ENCODE data around the gene TMUB1.

TMUB1 gene

DNA sequence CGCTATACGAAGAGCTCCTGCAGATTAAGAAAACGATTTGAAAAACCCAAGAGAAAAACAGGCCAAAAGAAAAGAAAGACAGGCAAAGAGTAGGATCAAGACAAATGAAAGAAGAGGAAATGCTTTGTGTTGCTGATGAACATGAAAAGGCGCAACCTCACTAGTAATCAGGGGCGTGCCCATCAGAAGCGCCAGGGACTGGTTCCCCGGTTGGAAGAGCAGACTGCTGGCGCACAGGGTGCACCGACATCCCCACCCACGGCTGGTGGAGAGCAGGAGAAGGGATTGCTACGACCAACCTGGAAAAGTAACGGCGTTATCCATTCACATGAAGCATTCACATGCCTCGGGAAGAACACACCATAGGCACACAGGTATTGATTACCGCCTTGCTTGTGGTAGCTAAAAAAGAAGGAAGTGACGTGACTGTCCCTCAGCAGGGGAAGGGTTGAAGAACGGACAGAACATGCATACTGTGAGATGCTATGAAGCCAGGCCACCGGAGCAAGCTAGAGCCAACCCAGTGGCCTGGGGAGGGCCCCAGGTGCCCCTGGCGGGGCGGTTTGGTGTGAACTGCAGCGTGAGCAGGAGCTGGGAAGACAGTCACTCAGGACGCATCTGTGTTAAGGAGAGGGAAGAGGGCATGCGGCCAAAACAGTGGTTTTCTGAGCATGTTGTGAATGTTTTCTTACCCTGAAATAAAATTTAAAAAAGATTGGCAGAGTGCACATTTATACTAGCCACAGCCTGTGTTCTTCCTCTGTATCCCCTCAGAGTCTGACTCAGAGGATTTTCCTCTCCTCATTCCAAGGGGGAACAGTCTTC, 21.3 kb upstream of the TMUB1 start:
- in situ Hi-C loops (cut with MboI; ENCODE audit: low sequenced_read_pairs) = no loop called here

DNA sequence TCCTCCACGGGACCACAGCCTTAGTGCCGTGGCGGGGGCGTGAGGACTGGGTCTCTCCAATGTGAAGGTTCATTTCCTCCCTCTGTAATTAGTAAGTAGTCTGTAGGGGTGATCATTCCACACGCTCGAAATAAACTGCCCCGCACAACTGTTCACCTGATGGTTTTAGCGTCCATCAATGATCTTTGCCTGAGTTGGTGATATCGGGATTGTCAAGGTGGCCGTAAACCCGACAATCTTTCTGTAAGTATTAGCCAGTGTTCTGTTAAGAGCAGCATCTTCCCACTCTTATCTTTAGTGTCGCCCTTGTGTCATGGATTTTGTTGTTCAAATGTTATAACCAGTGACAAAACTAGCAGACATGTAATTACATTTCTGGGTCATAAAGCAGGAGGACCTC, 20.7 kb upstream of the TMUB1 start:
- in situ Hi-C loops (cut with MboI; ENCODE audit: low sequenced_read_pairs) = no loop called here

DNA sequence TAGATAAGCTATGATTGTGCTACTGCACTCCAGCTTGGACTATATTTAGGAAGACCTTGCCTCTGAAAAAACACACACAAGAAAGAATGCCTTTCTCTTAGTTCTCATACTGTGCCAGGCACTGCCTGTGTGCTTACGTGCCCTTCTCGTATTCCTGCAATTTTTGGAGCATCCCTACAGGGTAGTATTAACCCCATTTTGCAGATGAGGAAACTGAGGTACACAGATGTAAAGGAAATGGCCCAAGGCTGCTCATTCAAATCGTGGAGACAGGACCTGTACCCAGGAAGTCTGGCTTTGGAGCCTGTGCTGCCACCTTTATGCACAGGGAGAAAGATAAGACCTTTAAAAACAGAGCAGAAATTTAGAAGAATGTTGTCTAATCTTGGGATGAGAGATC, 19.7 kb upstream of the TMUB1 start:
- in situ Hi-C loops (cut with MboI; ENCODE audit: low sequenced_read_pairs) = no loop called here

DNA sequence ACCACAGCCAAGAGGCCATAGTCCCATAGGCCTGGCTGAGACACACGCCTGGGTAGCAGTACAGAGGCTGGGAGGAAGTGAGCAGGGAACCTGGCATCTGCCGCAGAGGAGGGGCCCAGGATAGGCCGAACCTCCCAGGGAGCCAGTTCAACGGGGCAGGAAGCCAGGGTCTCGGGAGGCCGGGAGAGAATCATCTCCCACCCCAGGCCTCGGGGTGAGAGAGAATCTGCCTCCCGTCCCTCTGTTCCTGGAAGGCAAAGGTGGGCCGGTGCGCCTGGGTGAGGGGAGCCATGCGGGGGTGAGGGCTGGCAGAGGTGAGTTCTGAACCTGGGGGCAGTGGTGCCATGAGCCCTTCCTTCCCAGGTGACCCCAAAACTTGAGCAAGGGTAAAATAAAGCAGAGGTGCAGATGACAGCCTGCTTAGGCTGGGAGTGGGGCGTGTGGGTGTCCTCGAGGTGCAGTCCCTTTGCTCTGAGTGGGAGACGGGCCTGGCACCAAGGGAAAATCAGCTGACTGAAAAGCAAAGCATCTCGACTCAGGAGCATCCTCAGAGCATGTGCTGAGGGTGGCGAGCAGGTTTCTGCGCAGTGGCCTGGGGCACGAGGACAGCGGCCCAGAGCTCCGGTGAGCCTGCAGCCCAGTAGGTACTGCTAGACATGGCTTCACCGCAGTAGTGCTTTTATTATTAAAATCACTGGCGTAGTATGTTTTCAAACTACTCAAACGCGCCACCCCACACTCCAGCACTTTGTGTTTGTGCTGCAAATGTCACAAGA, 18.5 kb upstream of the TMUB1 start:
- in situ Hi-C loops (cut with MboI; ENCODE audit: low sequenced_read_pairs) = no loop called here

DNA sequence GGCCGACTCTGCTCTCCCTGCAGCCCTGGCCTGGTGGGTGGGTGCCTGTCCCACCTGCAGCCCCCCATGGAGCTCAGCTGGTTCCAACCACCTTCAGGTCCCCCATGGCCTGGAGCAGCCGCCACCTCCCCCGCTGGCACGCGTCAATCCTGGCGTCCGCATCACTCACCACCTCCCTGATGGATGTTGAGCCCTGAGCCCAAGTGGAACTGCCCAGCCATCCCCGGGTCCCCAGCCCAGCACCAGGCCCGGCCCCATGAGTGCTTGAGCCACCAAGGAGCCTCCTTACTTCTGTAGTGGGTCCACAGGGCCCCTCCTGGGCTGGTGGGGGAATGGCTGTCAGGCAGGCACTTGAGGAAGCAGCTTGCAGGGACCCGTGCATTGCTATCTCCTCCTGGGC, 17.6 kb upstream of the TMUB1 start:
- in situ Hi-C loops (cut with MboI; ENCODE audit: low sequenced_read_pairs) = no loop called here

DNA sequence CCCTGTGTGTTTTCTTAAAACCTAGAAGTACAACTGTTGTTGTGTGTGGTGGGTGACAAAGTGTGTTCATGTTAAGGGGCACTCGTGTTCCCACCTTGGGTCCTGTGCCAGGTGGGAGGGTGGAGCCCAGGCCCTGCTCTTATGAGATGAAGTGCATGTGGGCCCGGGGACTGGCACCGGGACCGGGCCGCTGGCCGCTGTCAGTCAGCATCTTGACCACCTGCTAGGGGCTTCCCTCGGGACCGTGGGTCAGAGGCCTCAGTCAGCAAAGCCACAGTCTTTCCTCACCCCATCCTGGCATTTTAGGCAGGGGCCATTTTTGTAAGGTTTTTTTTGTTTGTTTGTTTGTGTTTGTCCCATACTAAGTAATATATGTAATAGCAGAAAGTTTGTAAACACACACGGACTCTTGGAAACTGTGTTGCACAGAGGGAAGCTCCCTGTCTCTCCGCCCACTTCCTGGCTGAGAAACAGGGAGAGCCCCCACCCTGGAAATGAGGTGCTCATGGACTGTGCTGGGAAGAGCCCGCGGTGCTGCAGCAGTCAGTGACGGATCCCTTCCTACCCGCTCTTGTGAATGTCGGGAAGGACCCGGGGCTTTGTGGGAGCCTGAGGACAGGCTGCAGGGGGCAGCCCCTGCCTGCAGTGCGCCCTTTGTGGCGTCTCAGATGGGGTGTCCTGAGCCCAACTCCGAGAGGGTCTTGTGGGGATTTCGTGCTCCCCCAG, 16.4 kb upstream of the TMUB1 start:
- in situ Hi-C loops (cut with MboI; ENCODE audit: low sequenced_read_pairs) = no loop called here

DNA sequence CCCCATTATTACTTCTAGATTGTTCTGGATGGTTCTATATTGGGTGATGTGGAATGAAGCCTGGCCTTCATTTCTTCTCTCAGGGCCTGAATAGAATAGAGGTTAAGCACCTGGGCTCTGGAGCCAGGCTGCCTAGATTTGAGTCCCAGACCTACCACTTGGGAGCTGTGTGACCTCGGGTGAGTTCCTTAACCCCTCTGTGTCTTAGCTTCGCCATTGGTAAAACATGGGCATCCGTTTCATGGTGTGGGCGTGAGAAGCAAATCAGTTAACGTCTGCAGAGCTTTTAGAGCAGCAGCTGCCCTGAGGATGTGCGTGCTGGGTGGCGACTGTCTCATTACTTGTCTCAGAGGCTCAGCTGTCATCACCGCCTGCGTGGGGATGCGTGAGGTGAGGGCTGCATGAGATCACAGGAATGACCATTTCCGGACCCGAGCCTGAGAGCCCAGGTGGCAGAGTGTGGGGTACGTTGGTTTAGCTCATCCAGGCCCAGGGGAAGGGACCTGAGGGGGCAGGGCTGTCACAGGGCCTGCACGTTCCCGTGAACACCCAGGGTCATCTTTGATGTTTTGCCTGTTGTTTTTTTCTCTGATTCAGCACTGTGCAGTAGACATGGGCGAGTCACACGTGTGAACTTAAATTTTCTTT, 12.7 kb upstream of the TMUB1 start:
- in situ Hi-C loops (cut with MboI; ENCODE audit: low sequenced_read_pairs) = no loop called here

DNA sequence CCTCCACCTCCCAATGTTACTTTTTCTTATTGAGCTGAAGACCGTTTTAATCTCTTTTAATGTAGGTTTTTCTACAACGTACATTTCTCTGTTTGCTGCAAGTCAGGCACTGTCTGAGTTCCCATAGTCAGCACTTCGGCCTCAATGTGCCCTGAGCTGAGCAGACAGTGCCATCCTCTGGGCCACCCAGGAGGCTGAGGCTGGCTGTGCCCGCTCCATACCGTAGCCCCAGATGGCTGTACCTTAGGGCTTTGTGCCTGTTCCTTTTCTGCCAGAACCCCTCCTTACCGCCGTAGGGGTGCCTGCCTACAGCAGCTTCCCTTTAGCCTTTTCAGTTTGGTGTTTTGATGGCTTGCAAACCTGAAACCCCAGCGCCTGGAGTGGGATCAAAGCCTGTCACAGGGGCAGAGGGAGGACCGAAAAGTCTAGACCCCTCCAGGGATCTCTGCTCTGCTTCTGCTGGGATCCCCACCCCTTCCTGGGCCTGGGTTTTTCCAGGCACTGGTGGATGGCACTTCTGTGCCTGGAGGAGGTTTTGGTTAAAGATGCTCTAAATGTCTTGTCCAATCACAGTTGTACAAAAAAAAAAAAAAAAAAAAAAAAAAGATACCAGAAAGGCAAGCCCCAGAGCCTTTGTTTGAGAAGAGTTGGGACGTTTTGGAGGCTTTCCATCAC, 12.0 kb upstream of the TMUB1 start:
- in situ Hi-C loops (cut with MboI; ENCODE audit: low sequenced_read_pairs) = no loop called here

DNA sequence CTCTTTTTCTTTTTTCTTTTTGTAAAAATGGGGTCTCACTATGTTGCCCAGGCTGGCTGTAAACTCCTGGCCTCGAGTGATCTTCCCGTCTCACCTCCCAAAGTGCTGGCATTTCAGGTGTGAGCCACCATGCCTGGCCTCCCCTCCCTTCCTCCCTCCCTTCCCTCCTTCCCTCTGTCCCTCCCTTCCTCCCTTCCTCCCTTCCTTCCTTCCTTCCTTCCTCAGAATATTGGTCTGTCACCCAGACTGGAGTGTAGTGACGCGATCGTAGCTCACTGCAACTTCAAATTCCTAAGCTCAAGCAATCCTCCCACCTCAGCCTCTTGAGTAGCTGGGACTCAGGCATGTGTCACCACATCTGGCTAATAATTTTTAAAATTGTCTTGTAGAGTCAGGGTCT, 11.4 kb upstream of the TMUB1 start:
- in situ Hi-C loops (cut with MboI; ENCODE audit: low sequenced_read_pairs) = no loop called here

DNA sequence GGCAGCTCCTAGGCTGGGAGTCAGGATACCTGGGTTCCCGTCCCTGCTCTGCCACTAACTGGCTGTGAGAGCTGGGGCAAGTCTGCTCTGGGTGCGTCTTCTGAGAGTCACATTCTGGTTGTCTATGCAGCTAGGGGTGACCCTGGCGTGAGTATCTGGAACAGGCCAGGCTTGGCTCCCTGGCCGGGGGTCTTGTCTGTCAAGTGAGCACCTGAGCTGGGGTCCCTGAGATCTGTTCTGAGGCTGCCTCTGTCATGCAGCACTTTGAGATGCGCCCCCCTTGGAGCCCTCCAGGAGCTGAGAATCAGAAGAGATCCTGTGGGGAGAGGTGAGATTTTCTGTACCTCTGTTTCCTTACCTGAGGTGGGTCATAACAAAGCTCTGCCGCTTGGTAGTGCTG, 10.5 kb upstream of the TMUB1 start:
- in situ Hi-C loops (cut with MboI; ENCODE audit: low sequenced_read_pairs) = no loop called here

DNA sequence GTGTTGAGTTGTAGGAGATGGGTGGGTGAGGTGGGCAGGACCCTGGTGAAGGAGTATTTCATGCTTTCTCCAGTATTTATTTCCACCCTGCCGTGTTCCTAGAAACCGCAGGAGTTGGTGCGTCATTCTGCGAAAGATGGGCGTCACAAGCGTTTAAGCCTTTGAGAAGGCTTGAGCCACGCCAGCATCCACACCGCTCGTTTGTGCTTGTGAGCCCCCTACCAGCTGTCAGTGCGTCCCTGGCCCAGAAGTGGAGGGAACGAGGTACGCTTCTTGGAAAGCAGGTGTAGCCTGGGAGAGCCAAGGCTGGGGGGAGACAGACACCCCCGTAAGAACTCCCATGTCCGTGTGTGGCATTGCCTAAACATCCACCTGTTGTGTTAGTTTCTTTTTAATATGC, 8.7 kb upstream of the TMUB1 start:
- in situ Hi-C loops (cut with MboI; ENCODE audit: low sequenced_read_pairs) = no loop called here

DNA sequence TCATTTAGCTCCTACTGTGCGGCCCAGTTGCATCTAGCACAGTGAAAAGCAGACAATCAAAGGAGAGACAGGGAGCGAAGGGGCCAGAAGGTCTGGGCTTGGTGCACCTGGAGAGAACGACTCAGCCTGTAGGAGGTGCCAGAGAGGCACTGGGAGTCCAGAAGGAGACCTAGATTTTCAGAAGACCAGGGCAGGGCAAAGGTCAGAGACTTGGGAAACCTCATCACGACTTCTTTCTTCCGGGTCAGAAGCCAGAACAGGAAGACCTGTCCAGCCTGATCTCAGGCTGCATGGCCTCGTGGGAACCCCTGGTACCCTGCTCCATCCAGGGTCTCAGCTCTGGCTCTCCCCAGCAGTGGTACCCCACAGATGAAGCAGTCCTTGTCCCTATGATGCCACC, 8.1 kb upstream of the TMUB1 start:
- in situ Hi-C loops (cut with MboI; ENCODE audit: low sequenced_read_pairs) = no loop called here

DNA sequence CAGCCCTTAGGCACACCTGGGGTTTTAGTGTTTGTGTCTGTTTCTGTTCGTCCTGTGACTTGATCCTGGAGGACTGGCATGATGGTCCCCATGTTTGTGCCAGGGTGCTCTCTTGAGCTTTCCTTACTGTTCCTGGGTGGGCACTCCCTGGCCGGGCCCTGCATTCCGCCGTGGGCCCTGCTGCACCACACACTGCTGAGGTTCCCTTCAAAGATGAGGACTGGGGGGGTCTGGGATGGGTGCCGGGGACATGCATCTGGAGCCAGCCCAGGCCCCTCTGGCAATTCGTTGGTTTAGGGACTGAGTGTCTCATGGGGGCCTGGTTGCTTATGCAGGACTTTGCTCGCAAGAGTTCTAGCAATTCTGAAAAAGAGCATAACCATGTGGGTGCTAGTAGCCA, 7.7 kb upstream of the TMUB1 start:
- in situ Hi-C loops (cut with MboI; ENCODE audit: low sequenced_read_pairs) = no loop called here

DNA sequence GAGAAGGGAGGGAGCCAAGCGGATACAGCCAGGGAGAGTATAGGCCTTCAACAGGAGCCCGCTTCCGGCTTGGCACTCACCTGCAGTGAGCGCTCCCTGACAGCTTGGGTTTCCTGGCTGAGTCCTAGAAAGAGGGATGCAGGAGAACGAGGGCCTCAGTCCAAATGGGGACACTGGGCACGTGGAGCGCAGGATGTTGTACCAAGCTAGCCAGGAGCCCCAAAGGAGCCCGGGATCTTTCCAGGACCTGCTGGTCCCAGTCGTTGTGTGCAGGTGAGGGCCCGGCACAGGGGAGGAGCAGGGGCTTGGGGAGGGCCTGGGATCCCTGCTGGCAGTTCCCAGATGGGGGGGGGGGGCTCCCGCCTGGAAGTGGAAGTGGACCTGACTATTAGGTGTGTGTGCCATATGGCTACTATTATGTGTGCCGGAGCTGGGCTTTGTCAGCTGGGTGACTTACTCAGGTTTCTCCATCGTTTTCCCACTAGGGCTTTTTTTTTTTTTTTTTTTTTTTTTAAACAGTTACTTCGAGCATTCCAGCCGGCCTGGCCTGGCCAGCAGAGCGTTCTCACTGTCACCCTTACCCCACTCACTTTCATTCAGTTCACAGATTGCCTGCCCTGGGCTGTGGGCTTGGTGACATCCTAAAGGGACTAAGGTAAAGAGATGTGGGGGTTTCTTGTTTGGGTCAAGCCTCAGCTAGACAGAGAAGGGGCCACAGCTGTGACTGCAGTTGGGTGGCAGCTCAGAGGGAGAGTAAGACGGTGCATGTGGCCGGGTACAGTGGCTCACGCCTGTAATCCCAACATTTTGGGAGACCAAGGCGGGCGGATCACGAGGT, 6.8 kb upstream of the TMUB1 start:
- in situ Hi-C loops (cut with MboI; ENCODE audit: low sequenced_read_pairs) = no loop called here

DNA sequence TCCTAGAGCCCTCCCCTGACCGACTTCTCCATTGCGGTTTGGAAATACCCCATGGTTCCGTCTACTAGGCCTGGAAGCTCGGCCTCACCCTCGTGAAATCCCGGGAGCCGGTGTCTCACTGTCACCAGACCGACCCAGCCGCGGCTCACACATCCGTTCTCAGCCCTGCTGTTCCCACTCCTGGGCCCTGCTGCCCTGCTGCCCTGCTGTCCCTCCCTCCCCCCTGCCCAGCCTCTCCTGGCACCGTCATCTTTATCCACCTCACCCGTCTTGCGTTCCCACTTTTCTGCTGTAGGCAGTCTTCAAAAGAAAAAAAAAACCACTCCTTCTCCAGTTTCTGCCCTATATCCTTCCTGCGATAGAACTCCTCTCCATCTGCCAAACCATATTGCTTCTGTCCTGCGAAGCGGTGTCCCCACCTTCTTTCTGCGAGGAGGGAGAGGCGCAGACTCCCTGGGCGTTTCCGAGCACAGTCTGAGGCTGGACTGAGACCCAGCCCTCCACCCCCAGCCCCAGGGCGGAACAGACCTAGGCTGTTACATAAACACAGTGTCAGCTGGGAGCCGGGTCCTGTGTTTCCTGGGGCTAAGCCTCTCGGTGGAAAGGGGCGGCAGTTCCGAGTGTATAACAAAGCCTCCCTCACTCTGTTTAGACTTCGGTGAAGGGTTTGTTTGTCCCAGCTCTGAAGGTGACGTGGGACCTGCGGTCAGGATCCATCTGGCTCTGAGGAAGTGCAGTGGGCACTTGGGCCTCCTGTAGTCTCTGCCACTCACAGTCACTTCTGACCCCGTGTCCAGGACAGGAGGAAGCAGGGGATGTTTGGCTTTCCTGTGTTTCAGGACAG, 5.8 kb upstream of the TMUB1 start:
- in situ Hi-C loops (cut with MboI; ENCODE audit: low sequenced_read_pairs) = no loop called here

DNA sequence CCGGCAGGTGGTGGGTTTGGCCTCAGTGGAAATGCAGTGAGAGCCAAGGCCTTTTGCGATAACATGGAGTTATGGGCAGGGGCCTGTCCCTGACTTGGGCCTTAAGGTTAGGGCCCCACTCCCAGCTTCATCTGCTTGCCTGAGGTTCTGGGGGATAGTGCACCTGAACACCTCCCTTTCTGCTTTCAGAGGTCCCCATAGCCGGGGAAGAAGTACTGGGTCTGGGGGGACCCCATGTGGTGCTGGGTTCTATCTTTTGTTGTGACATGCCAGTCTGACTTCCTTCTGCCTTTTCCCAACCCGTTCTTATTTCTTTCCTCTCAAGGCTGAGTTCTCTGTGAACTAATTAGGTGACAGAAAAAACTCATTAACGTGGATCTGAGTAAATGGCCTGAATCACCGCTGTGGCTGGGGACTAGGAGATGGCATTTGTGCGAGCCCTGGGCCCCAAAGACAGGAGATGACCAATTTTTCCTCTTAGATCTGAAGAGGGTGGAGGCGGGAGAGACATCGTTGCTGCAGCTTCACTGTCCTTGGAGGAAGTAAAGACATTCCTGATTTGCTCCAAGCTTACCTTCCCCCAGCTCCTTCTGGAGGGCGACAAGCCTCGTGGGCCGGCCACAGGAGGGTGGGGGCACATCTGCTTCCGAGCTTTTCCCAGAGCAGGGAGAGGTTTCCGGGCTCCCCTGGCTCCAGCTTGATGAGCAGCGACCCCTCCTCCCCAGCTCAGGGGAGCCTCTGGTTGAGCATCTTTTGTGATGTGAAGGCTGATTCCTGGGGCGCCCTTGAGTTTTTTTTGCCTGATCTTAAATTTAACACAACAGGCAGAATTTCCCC, 4.9 kb upstream of the TMUB1 start:
- in situ Hi-C loops (cut with MboI; ENCODE audit: low sequenced_read_pairs) = no loop called here

DNA sequence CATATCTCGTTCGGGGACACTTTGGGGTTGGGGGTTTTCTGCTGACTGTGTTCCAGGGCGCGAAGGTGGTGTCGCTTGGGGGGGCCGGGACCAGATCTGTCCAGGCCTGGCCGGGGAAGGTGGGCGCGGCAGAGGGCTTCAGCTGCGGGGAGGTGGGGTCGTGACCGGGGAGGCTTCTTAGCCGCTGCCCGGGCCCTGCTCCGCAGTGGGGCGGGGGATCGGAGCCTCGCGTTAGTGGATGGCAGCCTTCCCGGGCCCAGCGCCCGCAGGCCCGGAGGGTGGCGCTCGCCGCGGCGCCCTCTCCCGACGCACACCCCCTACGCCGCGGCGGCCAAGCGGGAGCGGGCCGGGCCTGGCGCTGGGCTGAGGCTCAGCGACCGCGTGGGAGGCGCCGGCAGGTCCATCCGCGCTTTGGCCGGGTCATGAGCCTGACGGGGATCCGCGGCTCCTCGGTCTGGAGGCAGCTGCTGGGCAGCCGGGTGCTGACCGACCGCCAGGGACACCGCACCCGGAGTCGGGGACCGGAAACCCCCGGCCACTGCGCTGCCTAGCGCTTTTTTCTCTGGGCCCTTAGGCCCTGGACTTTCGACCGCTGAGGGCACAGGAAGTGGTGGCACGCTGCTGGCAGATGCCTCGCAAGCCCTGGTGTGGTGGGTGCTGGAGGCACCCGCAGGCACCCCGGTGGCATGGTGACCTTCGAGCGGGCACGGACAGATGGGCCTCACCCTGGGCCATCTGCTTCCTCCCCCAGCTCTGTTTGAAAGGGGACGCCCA, 4.1 kb upstream of the TMUB1 start:
- in situ Hi-C loops (cut with MboI; ENCODE audit: low sequenced_read_pairs) = no loop called here

Measured in hTERT RPE-1 (cell line).